ACC112 (cell line): ENCODE measurements around the gene TMEM271.

Source experiments
- H2AFZ ChIP-seq: fragments of 200-600 bp; sonication (generic); one replicate; pipeline ENCODE4 v1.6.0; 2017; ENCODE audit warnings: antibody characterized with exemption, low read length; ENCODE audit not compliant: unreplicated experiment
- H3K27ac ChIP-seq: fragments of 200-600 bp; sonication (generic); 2 replicates; pipeline ENCODE4 v1.5.1; 2014; ENCODE audit warnings: low read depth, mild to moderate bottlenecking, antibody characterized with exemption, low read length, moderate library complexity
- H3K27me3 ChIP-seq: fragments of 200-600 bp; sonication (generic); 2 replicates; pipeline ENCODE4 v1.6.1; 2014; ENCODE audit warnings: mild to moderate bottlenecking, antibody characterized with exemption, low read length, moderate library complexity, mixed read lengths; ENCODE audit not compliant: insufficient read depth
- H3K36me3 ChIP-seq: fragments of 200-600 bp; sonication (generic); 2 replicates; pipeline ENCODE4 v1.6.1; 2016; ENCODE audit warnings: mild to moderate bottlenecking, antibody characterized with exemption, low read length, moderate library complexity, mixed read lengths; ENCODE audit not compliant: insufficient read depth
- H3K4me1 ChIP-seq: fragments of 200-600 bp; sonication (generic); one replicate; pipeline ENCODE4 v1.6.1; 2016; ENCODE audit warnings: low read length, mixed read lengths; ENCODE audit not compliant: insufficient read depth, unreplicated experiment, control insufficient read depth
- H3K4me3 ChIP-seq: fragments of 200-600 bp; sonication (generic); 2 replicates; pipeline ENCODE4 v1.5.1; 2014; ENCODE audit warnings: mild to moderate bottlenecking, low read depth, low read length
- H3K79me2 ChIP-seq: fragments of 200-600 bp; sonication (generic); one replicate; pipeline ENCODE4 v1.6.0; 2016; ENCODE audit warnings: low read length; ENCODE audit not compliant: control insufficient read depth, unreplicated experiment, insufficient read depth

The TMEM271 gene

GRCh38 chr4:530017-530781 is 45.9 kb downstream of the TMEM271 start:
- Histone ChIP-seq H3K4me1 (no peaks in the 10 kb centered on the region), H3K4me3 (no peak overlapping the region), H3K36me3 (peaks cover 51% of the 10 kb centered on the region), H3K27me3 (no peaks in the 10 kb centered on the region), H3K79me2 (no peaks in the 10 kb centered on the region), H2AFZ (no peak overlapping the region), H3K27ac (no peak overlapping the region)

DNA sequence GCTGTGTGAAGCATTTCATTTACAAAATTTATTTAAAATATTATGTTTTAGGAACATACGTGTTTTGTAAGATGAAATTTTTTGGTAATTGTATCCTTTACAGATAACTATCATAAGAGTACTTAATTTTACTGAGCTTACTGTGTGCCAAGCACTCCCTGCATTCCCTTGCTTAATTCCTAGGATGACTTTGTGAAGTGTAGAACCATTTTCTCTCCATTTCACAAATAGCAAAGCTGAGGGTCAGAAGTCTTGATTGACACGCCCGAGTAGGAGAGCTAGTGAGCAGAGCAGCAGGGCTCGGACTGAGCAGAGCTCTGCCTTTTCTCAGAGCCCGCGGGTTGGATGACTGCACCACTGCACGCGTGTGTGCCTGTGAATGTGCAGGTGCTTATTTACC is 46.5 kb downstream of the TMEM271 start:
- no peaks in the 10 kb centered on the region for H3K79me2 ChIP-seq
- H3K4me3 ChIP-seq, result no peak overlapping the region
- no peaks in the 10 kb centered on the region for H3K27me3 ChIP-seq
- no peak overlapping the region for H3K27ac ChIP-seq
- no peaks in the 10 kb centered on the region for H3K4me1 ChIP-seq
- H2AFZ ChIP-seq, result no peak overlapping the region
- H3K36me3 ChIP-seq, result peaks cover 54% of the 10 kb centered on the region

GRCh38 chr4:528835-529234 is 47.3 kb downstream of the TMEM271 start:
- Histone ChIP-seq H3K79me2 (no peaks in the 10 kb centered on the region), H3K27me3 (no peaks in the 10 kb centered on the region), H3K4me1 (no peaks in the 10 kb centered on the region), H3K4me3 (no peak overlapping the region), H3K27ac (no peak overlapping the region), H2AFZ (no peak overlapping the region), H3K36me3 (peaks cover 58% of the 10 kb centered on the region)

DNA sequence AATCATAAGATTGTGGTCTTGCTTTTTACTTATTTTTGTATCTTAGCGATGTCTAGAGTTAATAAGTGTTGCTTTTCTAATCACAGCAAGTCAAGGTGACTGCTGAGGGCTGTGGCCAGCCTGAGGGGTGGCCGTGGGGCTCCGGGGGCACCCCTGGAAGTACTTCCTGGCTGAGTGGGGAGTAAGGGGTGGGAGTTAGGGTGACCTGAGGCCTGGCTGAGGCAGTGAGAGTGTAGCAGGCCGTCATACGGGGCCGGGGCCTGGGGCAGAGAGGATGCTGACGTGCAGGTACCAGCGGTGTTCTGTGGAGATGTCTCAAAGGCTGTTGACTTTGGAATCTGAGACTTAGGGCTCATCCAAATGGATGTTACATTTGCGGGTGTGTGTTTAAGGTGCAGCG is 47.8 kb downstream of the TMEM271 start:
- Histone ChIP-seq H3K36me3 (peaks cover 59% of the 10 kb centered on the region), H3K27me3 (no peaks in the 10 kb centered on the region), H3K79me2 (no peaks in the 10 kb centered on the region), H3K27ac (no peak overlapping the region), H2AFZ (no peak overlapping the region), H3K4me3 (no peak overlapping the region), H3K4me1 (no peaks in the 10 kb centered on the region)

DNA sequence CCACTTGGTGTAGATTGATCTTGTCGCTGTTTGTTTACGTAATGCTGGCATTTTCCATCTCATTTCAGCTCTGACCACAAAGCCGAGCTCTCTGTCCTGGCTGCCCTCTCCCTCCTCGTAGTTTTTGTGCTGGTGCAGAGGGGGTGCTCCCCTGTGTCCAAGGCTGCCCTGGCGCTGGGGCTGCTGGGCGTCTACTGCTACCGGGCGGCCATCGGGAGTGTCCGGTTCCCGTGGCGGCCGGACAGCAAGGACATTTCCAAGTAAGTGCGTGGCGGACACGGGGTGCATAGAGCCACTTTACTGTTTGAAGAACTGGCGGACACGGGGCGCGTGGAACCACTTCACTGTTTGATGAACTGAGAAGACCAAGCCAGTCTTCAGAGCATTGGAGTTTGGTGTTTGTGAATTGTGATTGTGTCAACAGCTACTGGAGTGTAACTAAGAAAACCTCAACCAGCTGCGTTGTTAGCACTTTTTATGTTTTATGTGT is 49.1 kb downstream of the TMEM271 start:
- Histone ChIP-seq H3K36me3 (peaks cover 55% of the 10 kb centered on the region), H3K4me1 (no peaks in the 10 kb centered on the region), H3K79me2 (no peaks in the 10 kb centered on the region), H2AFZ (no peak overlapping the region), H3K4me3 (no peak overlapping the region), H3K27ac (no peak overlapping the region), H3K27me3 (no peaks in the 10 kb centered on the region)

DNA sequence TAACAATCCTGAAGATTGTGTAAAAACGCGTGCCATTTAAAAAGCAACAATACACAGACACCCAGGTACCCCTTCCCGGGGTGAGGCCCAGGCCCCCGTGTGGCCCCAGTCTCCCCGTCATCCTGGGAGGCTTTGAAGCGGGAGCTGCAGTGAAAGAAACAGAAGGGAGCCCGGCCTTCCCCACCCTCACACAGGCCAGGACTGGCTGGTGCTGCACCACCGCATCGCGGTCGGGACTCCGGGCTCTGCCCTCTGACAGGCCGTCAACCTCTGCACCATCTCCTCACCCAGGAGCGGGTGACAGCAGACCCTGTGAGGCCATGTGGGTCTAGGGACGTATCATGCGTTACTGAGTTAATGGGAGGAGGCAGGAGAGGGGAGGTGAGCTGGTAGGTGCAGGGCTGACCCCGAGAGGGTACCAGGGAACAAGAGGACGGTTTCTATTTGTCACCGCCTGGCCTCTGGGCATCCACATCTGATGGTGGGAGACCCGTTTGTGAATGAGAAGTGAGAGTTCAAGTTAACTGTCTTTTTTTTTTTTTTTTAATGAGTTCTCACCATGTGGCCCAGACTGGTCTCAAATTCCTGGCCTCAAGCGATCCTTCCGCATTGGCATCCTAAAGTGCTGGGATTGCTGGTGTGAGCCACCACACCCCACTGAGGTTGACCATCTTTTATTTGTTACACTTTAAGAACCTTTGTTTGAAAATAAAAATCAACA is 49.7 kb downstream of the TMEM271 start:
- no peaks in the 10 kb centered on the region for H3K4me1 ChIP-seq
- H3K27ac ChIP-seq, result no peak overlapping the region
- H3K79me2 ChIP-seq, result no peaks in the 10 kb centered on the region
- H3K27me3 ChIP-seq, result no peaks in the 10 kb centered on the region
- no peak overlapping the region for H3K4me3 ChIP-seq
- H3K36me3 ChIP-seq, result peaks cover 55% of the 10 kb centered on the region
- H2AFZ ChIP-seq, result no peak overlapping the region

DNA sequence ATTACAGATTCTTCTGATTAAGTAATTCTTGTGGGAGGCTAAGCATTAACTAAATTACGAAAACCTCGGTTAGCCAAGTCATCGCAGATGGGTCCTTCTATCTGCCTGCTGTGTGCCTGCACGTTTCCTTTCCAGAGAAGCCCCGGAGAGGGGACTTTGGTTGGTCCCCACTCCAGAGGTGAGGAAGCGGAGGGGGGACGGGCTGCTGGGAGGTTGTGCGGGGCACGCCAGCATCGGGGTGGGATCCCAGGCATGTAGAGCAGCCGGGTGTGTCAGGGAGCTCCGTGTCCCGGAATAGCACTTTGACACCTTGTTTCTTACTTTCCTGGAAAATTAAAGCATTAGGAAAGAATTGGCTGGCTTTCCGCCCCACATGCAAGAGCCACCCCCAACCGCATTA is 50.4 kb downstream of the TMEM271 start:
- Histone ChIP-seq H3K79me2 (no peaks in the 10 kb centered on the region), H3K4me1 (no peaks in the 10 kb centered on the region), H3K36me3 (peaks cover 48% of the 10 kb centered on the region), H2AFZ (no peak overlapping the region), H3K4me3 (no peak overlapping the region), H3K27ac (no peak overlapping the region), H3K27me3 (no peaks in the 10 kb centered on the region)

DNA sequence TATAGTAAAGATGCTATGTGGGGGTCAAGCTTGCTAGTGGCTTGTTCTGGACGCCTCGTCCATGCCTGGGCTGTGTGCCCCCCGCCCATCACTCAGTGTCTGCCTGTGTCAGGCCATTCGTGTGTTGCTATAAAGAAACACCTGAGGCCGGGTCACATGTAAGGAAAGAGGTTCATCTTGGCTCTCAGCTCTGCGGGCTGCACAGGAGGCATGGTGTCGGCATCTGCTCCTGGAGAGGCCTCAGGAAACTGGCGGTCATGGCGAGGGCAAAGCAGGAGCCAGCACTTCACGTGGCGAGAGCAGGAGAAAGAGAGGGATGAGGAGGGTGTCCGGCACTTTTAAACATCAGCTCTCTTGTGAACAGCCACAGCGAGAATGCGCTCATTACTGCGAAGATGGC is 51.9 kb downstream of the TMEM271 start:
- H3K79me2 ChIP-seq, result no peaks in the 10 kb centered on the region
- no peak overlapping the region for H3K27ac ChIP-seq
- H3K36me3 ChIP-seq, result peaks cover 46% of the 10 kb centered on the region
- H3K4me1 ChIP-seq, result no peaks in the 10 kb centered on the region
- H2AFZ ChIP-seq, result no peak overlapping the region
- H3K4me3 ChIP-seq, result no peak overlapping the region
- no peaks in the 10 kb centered on the region for H3K27me3 ChIP-seq
